ENCODE measurements around the gene SLC35E1. TPM values are rescaled to one million over a fixed set of nuclear protein-coding genes. Genes with fewer than 3 reads are reported as not detected.

SLC35E1 gene
- total and polyA plus RNA-seq, 2 donors (not counting 3 experiments of a cell fraction or from before 2014, with no cell fraction given), result 36.0 to 37.5 TPM

GRCh38 chr19:16575282-16575681, 3.1 kb upstream of the SLC35E1 start:
- Histone ChIP-seq H3K9ac (replicated peaks; ENCODE audit: extremely low read depth, insufficient read depth, low read length) (no peak overlapping the region), H3K36me3 (ENCODE audit: control insufficient read depth in 2 of 2, extremely low read depth in 1 of 2, insufficient read depth in 2 of 2, low read length in 2 of 2) (peaks cover 0 to 16% of the 10 kb centered on the region in 2 experiments), H3K9me1 (replicated peaks; ENCODE audit: control insufficient read depth, extremely low read depth, insufficient read depth, low read length) (no peaks in the 10 kb centered on the region), H3K79me2 (ENCODE audit: control insufficient read depth, insufficient read depth, low read length) (peaks cover 66% of the 10 kb centered on the region), H3K4me3 (replicated peaks in 1 of 3; ENCODE audit: insufficient read depth in 1 of 3, low read depth in 1 of 3, low read length in 3 of 3) (no peak overlapping the region), H3K27ac (ENCODE audit: insufficient read depth, low read depth, low read length) (no peak overlapping the region), H3K27me3 (ENCODE audit: control insufficient read depth in 2 of 2, insufficient read depth in 2 of 2, low read length in 2 of 2) (no peaks in the 10 kb centered on the region), H4K20me1 (replicated peaks; ENCODE audit: control insufficient read depth, extremely low read depth, insufficient read depth, low read length) (no peaks in the 10 kb centered on the region), H3K4me1 (ENCODE audit: control insufficient read depth, extremely low read depth, insufficient read depth, low read length) (peaks cover 16% of the 10 kb centered on the region), H3K4me2 (ENCODE audit: insufficient read depth, low read length) (no peak overlapping the region), H3K9me3 (replicated peaks; ENCODE audit: control insufficient read depth, insufficient read depth, low read length) (no peaks in the 10 kb centered on the region), H2AFZ (ENCODE audit: low read depth, low read length) (no peak overlapping the region)
- intact Hi-C loops (cut with micrococcal nuclease), result no loop called here
- DNase-seq (ENCODE audit: low read depth, low spot score) (no peak), FAIRE-seq (no peak)
- dilution Hi-C loops (cut with MboI; ENCODE audit: extremely low pct_ligation_motif_present, low sequenced_read_pairs), result no loop called here
- ChIA-PET POLR2A (no interaction called here), CTCF (no interaction called here)
- TF ChIP-seq POLR2AphosphoS5 (IDR thresholded peaks at IDR 0.05; ENCODE audit: insufficient read depth, low read depth, low read length) (no peak), POLR2A (IDR thresholded peaks at IDR 0.05; ENCODE audit: low read depth, low read length) (no peak), FOS (IDR thresholded peaks at IDR 0.05; ENCODE audit: borderline replicate concordance, insufficient read depth, low read length) (no peak), JUN (IDR thresholded peaks at IDR 0.05; ENCODE audit: borderline replicate concordance, insufficient read depth, insufficient read length, low read depth) (no peak), MYC (IDR thresholded peaks at IDR 0.05; ENCODE audit: low read depth, low read length) (no peak)
- no TSS peak for BruUV-seq (replicated peaks)

DNA sequence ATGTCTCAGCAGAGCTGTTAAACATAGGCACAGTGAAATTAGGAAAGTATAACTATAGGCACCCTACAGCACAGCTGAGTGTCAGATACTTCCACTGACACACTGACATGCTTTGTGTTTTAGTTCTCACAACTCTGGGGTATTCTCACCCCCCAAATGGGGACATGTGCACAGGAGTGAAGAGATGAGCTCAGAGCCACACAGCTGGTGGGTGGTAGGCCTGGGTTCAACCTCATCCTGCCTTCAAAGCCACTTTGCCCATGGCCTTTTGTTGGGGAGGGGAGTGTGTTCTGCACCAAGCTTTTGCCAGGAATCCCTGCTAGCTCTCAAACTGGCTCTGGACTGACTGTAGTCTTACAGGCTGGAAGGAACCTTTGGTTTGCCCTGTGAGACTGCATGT, 1.7 kb upstream of the SLC35E1 start:
- peaks cover 16% of the 10 kb centered on the region for H3K4me1 ChIP-seq (ENCODE audit: control insufficient read depth, extremely low read depth, insufficient read depth, low read length)
- no peaks in the 10 kb centered on the region for H4K20me1 ChIP-seq (replicated peaks; ENCODE audit: control insufficient read depth, extremely low read depth, insufficient read depth, low read length)
- FAIRE-seq (no peak), DNase-seq (ENCODE audit: low read depth, low spot score) (no peak)
- H3K9me1 ChIP-seq (replicated peaks; ENCODE audit: control insufficient read depth, extremely low read depth, insufficient read depth, low read length), result no peaks in the 10 kb centered on the region
- H3K9ac ChIP-seq (replicated peaks; ENCODE audit: extremely low read depth, insufficient read depth, low read length), result no peak overlapping the region
- ChIA-PET CTCF (interaction anchor here (1.4 to 2.4 kb wide), 2 partner anchors 11 to 14 kb away, joined by 4 to 7 read pairs; no protein-coding TSS in a partner anchor), POLR2A (no interaction called here)
- no peak overlapping the region for H3K4me2 ChIP-seq (ENCODE audit: insufficient read depth, low read length)
- intact Hi-C loops (cut with micrococcal nuclease) (no loop called here), dilution Hi-C loops (cut with MboI; ENCODE audit: extremely low pct_ligation_motif_present, low sequenced_read_pairs) (no loop called here)
- H3K36me3 ChIP-seq (ENCODE audit: control insufficient read depth in 2 of 2, extremely low read depth in 1 of 2, insufficient read depth in 2 of 2, low read length in 2 of 2), result peaks cover 0 to 19% of the 10 kb centered on the region in 2 experiments
- H3K79me2 ChIP-seq (ENCODE audit: control insufficient read depth, insufficient read depth, low read length), result peaks cover 61% of the 10 kb centered on the region
- no TSS peak for BruUV-seq (replicated peaks)
- no peaks in the 10 kb centered on the region for H3K27me3 ChIP-seq (ENCODE audit: control insufficient read depth in 2 of 2, insufficient read depth in 2 of 2, low read length in 2 of 2)
- no peak overlapping the region for H3K27ac ChIP-seq (ENCODE audit: insufficient read depth, low read depth, low read length)
- no peak overlapping the region for H2AFZ ChIP-seq (ENCODE audit: low read depth, low read length)
- H3K4me3 ChIP-seq (replicated peaks in 1 of 3; ENCODE audit: insufficient read depth in 1 of 3, low read depth in 1 of 3, low read length in 3 of 3), result no peak overlapping the region
- TF ChIP-seq MAX (IDR thresholded peaks at IDR 0.05; ENCODE audit: insufficient read depth, insufficient read length), result no peak
- no peak for TF ChIP-seq GATA2 (IDR thresholded peaks at IDR 0.05; ENCODE audit: insufficient read depth, insufficient read length, low read depth, low read length)
- no peak for TF ChIP-seq EZH2 (IDR thresholded peaks at IDR 0.05; ENCODE audit: borderline replicate concordance, low read depth, low read length, severe bottlenecking)
- TF ChIP-seq POLR2A (IDR thresholded peaks at IDR 0.05; ENCODE audit: low read depth, low read length), result no peak
- TF ChIP-seq MYC (IDR thresholded peaks at IDR 0.05; ENCODE audit: low read depth, low read length), result no peak
- TF ChIP-seq POLR2AphosphoS5 (IDR thresholded peaks at IDR 0.05; ENCODE audit: insufficient read depth, low read depth, low read length), result no peak
- TF ChIP-seq JUN (IDR thresholded peaks at IDR 0.05; ENCODE audit: borderline replicate concordance, insufficient read depth, insufficient read length, low read depth), result no peak
- TF ChIP-seq, protein P1, sequence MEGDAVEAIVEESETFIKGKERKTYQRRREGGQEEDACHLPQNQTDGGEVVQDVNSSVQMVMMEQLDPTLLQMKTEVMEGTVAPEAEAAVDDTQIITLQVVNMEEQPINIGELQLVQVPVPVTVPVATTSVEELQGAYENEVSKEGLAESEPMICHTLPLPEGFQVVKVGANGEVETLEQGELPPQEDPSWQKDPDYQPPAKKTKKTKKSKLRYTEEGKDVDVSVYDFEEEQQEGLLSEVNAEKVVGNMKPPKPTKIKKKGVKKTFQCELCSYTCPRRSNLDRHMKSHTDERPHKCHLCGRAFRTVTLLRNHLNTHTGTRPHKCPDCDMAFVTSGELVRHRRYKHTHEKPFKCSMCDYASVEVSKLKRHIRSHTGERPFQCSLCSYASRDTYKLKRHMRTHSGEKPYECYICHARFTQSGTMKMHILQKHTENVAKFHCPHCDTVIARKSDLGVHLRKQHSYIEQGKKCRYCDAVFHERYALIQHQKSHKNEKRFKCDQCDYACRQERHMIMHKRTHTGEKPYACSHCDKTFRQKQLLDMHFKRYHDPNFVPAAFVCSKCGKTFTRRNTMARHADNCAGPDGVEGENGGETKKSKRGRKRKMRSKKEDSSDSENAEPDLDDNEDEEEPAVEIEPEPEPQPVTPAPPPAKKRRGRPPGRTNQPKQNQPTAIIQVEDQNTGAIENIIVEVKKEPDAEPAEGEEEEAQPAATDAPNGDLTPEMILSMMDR (IDR thresholded peaks at IDR 0.05; ENCODE audit: extremely low read depth in 1 of 2, insufficient read depth in 1 of 2, low read depth in 1 of 2, low read length in 2 of 2), result no peak
- TF ChIP-seq FOS (IDR thresholded peaks at IDR 0.05; ENCODE audit: borderline replicate concordance, insufficient read depth, low read length), result no peak
- no peaks in the 10 kb centered on the region for H3K9me3 ChIP-seq (replicated peaks; ENCODE audit: control insufficient read depth, insufficient read depth, low read length)

All from endothelial cell of umbilical vein (primary cell).